Right renal cortex interstitium (tissue), 3 donors: Measurements from ENCODE around the gene DPF3. TPM values are rescaled to one million over a fixed set of nuclear protein-coding genes. Genes with fewer than 3 reads are reported as not detected.

Source experiments
- DNase-seq, 3 donors: peaks; one replicate each; pipeline ENCODE4 v3.0.0-alpha.2; 2013; ENCODE audit warnings: low read depth in 3 of 3, low spot score in 2 of 3
- polyA plus RNA-seq, 3 donors: library from polyadenylated mRNA; unstranded; fragments of 120-200 nt; gene quantifications; one replicate each; pipeline ENCODE4 v1.2.1, GENCODE V29; 2013; ENCODE audit not compliant: insufficient read length in 3 of 3

Gene DPF3
- polyA plus RNA-seq, 3 donors, result 4.4 to 5.8 (median 4.7) TPM

GRCh38 chr14:72904840-72905561 is 11.1 kb upstream of the DPF3 start:
- DNase-seq, result no peak

- DNase-seq, result no peak
These were observed 10.3 kb upstream of the DPF3 start for GRCh38 chr14:72904218-72904617.

- no peak for DNase-seq
These were observed 9.8 kb upstream of the DPF3 start for GRCh38 chr14:72903716-72904115.

- no peak for DNase-seq
These were observed 9.1 kb upstream of the DPF3 start for GRCh38 chr14:72902801-72903530.

GRCh38 chr14:72901361-72901760 is 7.5 kb upstream of the DPF3 start:
- no peak for DNase-seq

- no peak for DNase-seq
These were observed 4.5 kb upstream of the DPF3 start for GRCh38 chr14:72898448-72898847.

- DNase-seq, result no peak
These were observed 900 bp upstream of the DPF3 start for GRCh38 chr14:72894623-72895378.

GRCh38 chr14:72894323-72894622 is 372 bp upstream of the DPF3 start:
- no peak for DNase-seq

GRCh38 chr14:72892879-72893635 is 844 bp downstream of the DPF3 start:
- DNase-seq, result no peak

GRCh38 chr14:72892103-72892878 is 1.6 kb downstream of the DPF3 start:
- DNase-seq, result no peak

GRCh38 chr14:72891666-72892102 is 2.2 kb downstream of the DPF3 start:
- DNase-seq, result no peak

- DNase-seq, result no peak
These were observed 4.5 kb downstream of the DPF3 start for GRCh38 chr14:72889366-72889765.

GRCh38 chr14:72888636-72889201 is 5.2 kb downstream of the DPF3 start:
- DNase-seq, result no peak

GRCh38 chr14:72888192-72888591 is 5.7 kb downstream of the DPF3 start:
- DNase-seq, result peak in 1 of 3 donors; percentile 75

GRCh38 chr14:72887514-72887913 is 6.4 kb downstream of the DPF3 start:
- no peak for DNase-seq

- no peak for DNase-seq
These were observed 9.5 kb downstream of the DPF3 start for GRCh38 chr14:72884386-72884785.

GRCh38 chr14:72883961-72884360 is 9.9 kb downstream of the DPF3 start:
- no peak for DNase-seq

- no peak for DNase-seq
These were observed 10.8 kb downstream of the DPF3 start for GRCh38 chr14:72883109-72883508.

GRCh38 chr14:72882463-72882862 is 11.4 kb downstream of the DPF3 start:
- DNase-seq, result no peak

GRCh38 chr14:72882047-72882446 is 11.9 kb downstream of the DPF3 start:
- no peak for DNase-seq
